Naive thymus-derived CD4-positive, alpha-beta T cell (primary cell): ENCODE measurements around the gene JAZF1. TPM values are rescaled to one million over a fixed set of nuclear protein-coding genes. Genes with fewer than 3 reads are reported as not detected.

Source experiments
- ATAC-seq: fragments of 150-1000 bp; cut with Tn5 transposase; 2 replicates; pipeline ENCODE4 v1.10.0; 2021; ENCODE audit warnings: mild to moderate bottlenecking, moderate library complexity
- CTCF ChIA-PET: fragments of 350-600 bp; sonication (Branson Sonifier 250); formaldehyde crosslinking; loops from one replicate; lab custom pipeline; 2021; ENCODE audit warnings: antibody characterized with exemption; lab: Charles Lee
- POLR2A ChIA-PET: fragments of 350-600 bp; sonication (Branson Sonifier 250); formaldehyde crosslinking; loops from one replicate; lab custom pipeline; 2021; ENCODE audit warnings: antibody characterized with exemption, inconsistent platforms; lab: Charles Lee
- DNase-seq, 9 donors: peaks; one replicate each; pipeline versions ENCODE4 v3.0.0 to v3.0.0-alpha.2; 2020 to 2022; ENCODE audit warnings: mixed read lengths in 1 of 9
- H3K27ac ChIP-seq: one replicate; pipeline ENCODE4 v1.7.0; 2013; ENCODE audit warnings: mild to moderate bottlenecking, low read depth, low read length, moderate library complexity
- H3K27me3 ChIP-seq, 2 donors: one replicate each; pipeline ENCODE4 v1.7.0; 2013; ENCODE audit warnings: low read length in 2 of 2, mild to moderate bottlenecking in 2 of 2, moderate library complexity in 2 of 2; ENCODE audit not compliant: control insufficient read depth in 2 of 2, insufficient read depth in 2 of 2
- H3K36me3 ChIP-seq, 3 experiments: 1 replicate in 2 of 3; 2 replicates in 1 of 3; pipeline ENCODE4 v1.7.0; 2013; ENCODE audit warnings: low read length in 3 of 3, mild to moderate bottlenecking in 3 of 3, moderate library complexity in 1 of 3; ENCODE audit not compliant: insufficient read depth in 3 of 3, control insufficient read depth in 2 of 3
- H3K4me1 ChIP-seq, 2 donors: one replicate each; pipeline ENCODE4 v1.7.0; 2013; ENCODE audit warnings: low read length in 2 of 2, mild to moderate bottlenecking in 2 of 2, moderate library complexity in 1 of 2; ENCODE audit not compliant: control insufficient read depth in 2 of 2, insufficient read depth in 2 of 2
- H3K4me3 ChIP-seq: 2 replicates; pipeline ENCODE4 v1.7.0; 2013; ENCODE audit warnings: mild to moderate bottlenecking, low read length
- H3K9me3 ChIP-seq, 3 experiments: 1 replicate in 2 of 3; 2 replicates in 1 of 3; pipeline ENCODE4 v1.7.0; 2013; ENCODE audit warnings: low read length in 3 of 3; ENCODE audit not compliant: control insufficient read depth in 2 of 3
- H3K27ac Mint-ChIP-seq, 9 donors: one replicate each; pipeline ENCODE4 v1.8.0; 2020 to 2022; ENCODE audit warnings: mixed read lengths in 9 of 9, mild to moderate bottlenecking in 8 of 9, moderate library complexity in 5 of 9, inconsistent platforms in 2 of 9
- H3K27me3 Mint-ChIP-seq, 5 donors: one replicate each; pipeline ENCODE4 v1.8.0; 2021 to 2022; ENCODE audit warnings: mixed read lengths in 5 of 5, mild to moderate bottlenecking in 1 of 5
- H3K36me3 Mint-ChIP-seq, 5 donors: one replicate each; pipeline ENCODE4 v1.8.0; 2020 to 2022; ENCODE audit warnings: mixed read lengths in 5 of 5, mild to moderate bottlenecking in 3 of 5, inconsistent platforms in 1 of 5
- H3K4me1 Mint-ChIP-seq, 7 donors: one replicate each; pipeline ENCODE4 v1.8.0; 2020 to 2022; ENCODE audit warnings: mixed read lengths in 7 of 7, mild to moderate bottlenecking in 3 of 7, inconsistent platforms in 1 of 7
- H3K4me3 Mint-ChIP-seq, 10 donors: one replicate each; pipeline ENCODE4 v1.8.0; 2020 to 2022; ENCODE audit warnings: mild to moderate bottlenecking in 10 of 10, mixed read lengths in 10 of 10, moderate library complexity in 6 of 10, inconsistent platforms in 2 of 10
- H3K9me3 Mint-ChIP-seq, 11 donors: one replicate each; pipeline ENCODE4 v1.8.0; 2020 to 2022; ENCODE audit warnings: mixed read lengths in 11 of 11, mild to moderate bottlenecking in 4 of 11, inconsistent platforms in 1 of 11, moderate library complexity in 1 of 11
- intact Hi-C, 2 donors: fragments of 100-400 bp; cut with micrococcal nuclease; formaldehyde crosslinking; loops; one replicate each; pipeline ENCODE4 v1.15.1; 2023
- polyA plus RNA-seq, 2 donors: library from polyadenylated mRNA; unstranded; fragments of 300-500 nt; fragmentation: Illumina TruSeq; gene quantifications; one replicate each; pipeline ENCODE4 v1.2.3, GENCODE V29; 2021
- total RNA-seq, 6 experiments: library from RNA in 5 of 6; stranded (reverse) in 5 of 6; gene quantifications; 1 replicate in 5 of 6; 2 replicates in 1 of 6; pipeline ENCODE4 v1.2.3 and lab custom pipeline; 2021 to 2026

The JAZF1 gene
- total and polyA plus RNA-seq, 7 experiments from 2014 or later: 2.0 to 33.1 (median 3.2) TPM

- H3K4me3 ChIP-seq: no peak overlapping the region
- ATAC-seq (no peak), DNase-seq (no peak)
- H3K4me1 Mint-ChIP-seq: peaks cover 0 to 30% (median 13%) of the 10 kb centered on the region in 7 donors
- H3K4me3 Mint-ChIP-seq: peak overlapping the region in 1 of 10 donors; percentile 25
- peaks cover 0 to 27% (median 5%) of the 10 kb centered on the region in 5 donors for H3K36me3 Mint-ChIP-seq
- POLR2A ChIA-PET: no interaction called here
- peaks cover 0 to 11% (median 0%) of the 10 kb centered on the region in 5 donors for H3K27me3 Mint-ChIP-seq
- peaks cover 0 to 9% (median 0%) of the 10 kb centered on the region in 3 experiments for H3K9me3 ChIP-seq
- H3K27ac Mint-ChIP-seq: peak overlapping the region in 1 of 9 donors; percentile 30
- H3K36me3 ChIP-seq: no peaks in the 10 kb centered on the region
- H3K27ac ChIP-seq: no peak overlapping the region
- H3K9me3 Mint-ChIP-seq: peaks cover 5 to 58% (median 28%) of the 10 kb centered on the region in 11 donors
- intact Hi-C loops: no loop called here
- H3K27me3 ChIP-seq: no peaks in the 10 kb centered on the region
- no peaks in the 10 kb centered on the region for H3K4me1 ChIP-seq
- CTCF ChIA-PET: no interaction called here
Measured at GRCh38 chr7:28207486-28208158, 27.0 kb upstream of the JAZF1 start.

DNA sequence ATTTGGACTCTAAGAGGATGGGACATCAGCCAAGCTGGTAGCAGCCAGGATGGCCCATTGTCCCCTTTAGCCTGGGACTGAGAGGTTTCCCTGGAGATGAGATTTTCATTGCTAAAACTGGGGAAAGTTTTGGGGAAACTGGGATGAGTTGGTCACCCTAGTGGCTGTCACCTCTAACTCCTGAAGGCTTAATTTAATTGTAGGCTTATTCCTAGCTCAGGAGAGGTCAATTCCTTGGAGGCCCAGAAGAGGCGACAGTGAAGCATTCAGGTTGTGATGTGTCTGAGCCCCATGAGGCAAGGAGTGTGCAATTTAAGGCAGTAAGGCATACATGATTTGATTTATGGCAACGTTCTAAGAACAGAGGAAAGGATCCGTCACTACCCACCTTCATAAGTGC, 24.9 kb upstream of the JAZF1 start:
- Mint-ChIP-seq H3K36me3 (peaks cover 0 to 27% (median 5%) of the 10 kb centered on the region in 5 donors), H3K9me3 (peaks cover 5 to 58% (median 28%) of the 10 kb centered on the region in 11 donors), H3K27me3 (peaks cover 0 to 12% (median 0%) of the 10 kb centered on the region in 5 donors), H3K27ac (no peak overlapping the region), H3K4me3 (no peak overlapping the region), H3K4me1 (peaks cover 0 to 30% (median 13%) of the 10 kb centered on the region in 7 donors)
- peaks cover 0 to 9% (median 0%) of the 10 kb centered on the region in 3 experiments for H3K9me3 ChIP-seq
- ChIA-PET CTCF (no interaction called here), POLR2A (no interaction called here)
- ATAC-seq (no peak), DNase-seq (no peak)
- no peak overlapping the region for H3K4me3 ChIP-seq
- H3K27me3 ChIP-seq: no peaks in the 10 kb centered on the region
- intact Hi-C loops: no loop called here
- H3K36me3 ChIP-seq: no peaks in the 10 kb centered on the region
- H3K4me1 ChIP-seq: no peaks in the 10 kb centered on the region
- H3K27ac ChIP-seq: no peak overlapping the region

DNA sequence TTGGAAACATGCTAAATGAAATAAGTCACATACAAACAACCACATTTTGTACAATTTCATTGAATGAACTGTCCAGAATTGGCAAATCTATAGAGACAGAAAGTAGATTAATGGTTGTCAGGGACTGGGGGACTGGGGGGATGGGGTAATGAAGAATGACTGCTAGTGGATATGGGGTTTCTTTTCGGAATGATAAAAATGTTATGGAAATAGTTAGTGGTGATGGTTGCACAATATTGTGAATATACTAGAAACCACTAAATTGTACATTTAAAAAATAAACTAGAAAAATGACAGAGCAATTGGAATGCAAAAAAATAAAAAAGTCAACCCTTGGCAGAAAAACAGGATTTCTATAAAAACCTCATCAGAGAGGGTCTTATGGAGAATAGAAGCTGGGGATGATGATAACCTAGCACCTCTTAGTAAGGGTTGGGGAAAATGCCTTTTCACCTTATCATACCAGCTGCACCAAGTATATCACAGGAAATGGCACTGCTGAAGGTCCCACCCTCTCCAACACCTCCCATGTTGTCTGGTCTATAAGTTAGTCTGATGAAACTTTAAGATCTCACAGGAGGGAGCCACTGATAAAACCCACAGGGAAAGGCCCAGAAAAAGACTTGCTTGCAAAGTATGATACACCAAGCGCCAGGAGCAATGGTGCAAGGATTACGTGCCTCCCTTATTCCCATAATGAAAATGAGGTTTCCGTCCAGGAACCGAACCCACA, 23.1 kb upstream of the JAZF1 start:
- Mint-ChIP-seq H3K27ac (no peak overlapping the region), H3K9me3 (peaks cover 5 to 43% (median 21%) of the 10 kb centered on the region in 11 donors), H3K4me3 (no peak overlapping the region), H3K27me3 (peaks cover 0 to 20% (median 0%) of the 10 kb centered on the region in 5 donors), H3K4me1 (peaks cover 0 to 27% (median 13%) of the 10 kb centered on the region in 7 donors), H3K36me3 (peaks cover 0 to 26% (median 5%) of the 10 kb centered on the region in 5 donors)
- ChIA-PET POLR2A (no interaction called here), CTCF (no interaction called here)
- intact Hi-C loops: no loop called here
- peak; percentile 80 for ATAC-seq
- Histone ChIP-seq H3K27ac (no peak overlapping the region), H3K9me3 (peaks cover 0 to 9% (median 0%) of the 10 kb centered on the region in 3 experiments), H3K27me3 (no peaks in the 10 kb centered on the region), H3K4me1 (no peaks in the 10 kb centered on the region), H3K36me3 (no peaks in the 10 kb centered on the region), H3K4me3 (no peak overlapping the region)
- no peak for DNase-seq

GRCh38 chr7:28202222-28202621, 21.6 kb upstream of the JAZF1 start:
- H3K27me3 Mint-ChIP-seq: peaks cover 0 to 22% (median 0%) of the 10 kb centered on the region in 5 donors
- no peaks in the 10 kb centered on the region for H3K9me3 ChIP-seq
- peaks cover 0 to 18% (median 5%) of the 10 kb centered on the region in 5 donors for H3K36me3 Mint-ChIP-seq
- H3K27me3 ChIP-seq: no peaks in the 10 kb centered on the region
- POLR2A ChIA-PET: no interaction called here
- no peak overlapping the region for H3K27ac ChIP-seq
- no peak overlapping the region for H3K4me3 ChIP-seq
- H3K9me3 Mint-ChIP-seq: peaks cover 5 to 28% (median 12%) of the 10 kb centered on the region in 11 donors
- H3K36me3 ChIP-seq: no peaks in the 10 kb centered on the region
- intact Hi-C loops: no loop called here
- H3K4me1 Mint-ChIP-seq: peaks cover 0 to 18% (median 7%) of the 10 kb centered on the region in 7 donors
- H3K4me1 ChIP-seq: no peaks in the 10 kb centered on the region
- no peak for DNase-seq
- no peak overlapping the region for H3K27ac Mint-ChIP-seq
- ATAC-seq: no peak
- H3K4me3 Mint-ChIP-seq: no peak overlapping the region
- CTCF ChIA-PET: no interaction called here

GRCh38 chr7:28201131-28201530, 20.5 kb upstream of the JAZF1 start:
- H3K4me1 ChIP-seq: peaks cover 0 to 5% of the 10 kb centered on the region in 2 donors
- ATAC-seq (no peak), DNase-seq (no peak)
- no peaks in the 10 kb centered on the region for H3K27me3 ChIP-seq
- H3K27ac ChIP-seq: no peak overlapping the region
- POLR2A ChIA-PET: no interaction called here
- no peaks in the 10 kb centered on the region for H3K9me3 ChIP-seq
- Mint-ChIP-seq H3K27me3 (peaks cover 0 to 21% (median 0%) of the 10 kb centered on the region in 5 donors), H3K4me3 (no peak overlapping the region), H3K27ac (no peak overlapping the region), H3K4me1 (peaks cover 0 to 11% (median 0%) of the 10 kb centered on the region in 7 donors), H3K9me3 (peaks cover 0 to 17% (median 2%) of the 10 kb centered on the region in 11 donors), H3K36me3 (peaks cover 0 to 8% (median 0%) of the 10 kb centered on the region in 5 donors)
- no peak overlapping the region for H3K4me3 ChIP-seq
- CTCF ChIA-PET: no interaction called here
- no peaks in the 10 kb centered on the region for H3K36me3 ChIP-seq
- intact Hi-C loops: no loop called here

- Mint-ChIP-seq H3K9me3 (peaks cover 0 to 12% (median 1%) of the 10 kb centered on the region in 11 donors), H3K27me3 (peaks cover 0 to 25% (median 0%) of the 10 kb centered on the region in 5 donors), H3K4me1 (peaks cover 0 to 17% (median 0%) of the 10 kb centered on the region in 7 donors), H3K36me3 (peaks cover 0 to 8% (median 0%) of the 10 kb centered on the region in 5 donors), H3K27ac (no peak overlapping the region), H3K4me3 (no peak overlapping the region)
- DNase-seq (no peak), ATAC-seq (peak; percentile 77)
- Histone ChIP-seq H3K9me3 (no peaks in the 10 kb centered on the region), H3K27me3 (no peaks in the 10 kb centered on the region), H3K4me3 (no peak overlapping the region), H3K27ac (no peak overlapping the region), H3K4me1 (peaks cover 0 to 5% of the 10 kb centered on the region in 2 donors), H3K36me3 (no peaks in the 10 kb centered on the region)
- intact Hi-C loops: no loop called here
- ChIA-PET POLR2A (no interaction called here), CTCF (no interaction called here)
Measured at GRCh38 chr7:28200598-28200997, 20.0 kb upstream of the JAZF1 start.
